Gastrocnemius medialis (tissue), 4 donors: ENCODE data around the gene ARHGAP10.

Experiments used
- POLR2A ChIP-seq, 2 donors: fragments of 450-650 bp; IDR thresholded peaks; one replicate each; pipeline ENCODE4 v1.6.1; 2017; ENCODE audit warnings: antibody characterized with exemption in 2 of 2, mild to moderate bottlenecking in 2 of 2, moderate library complexity in 2 of 2
- TF ChIP-seq, protein P1 (sequence below), 5 experiments: fragments of 450-650 bp in 3 of 5; fragments of 200-600 bp in 2 of 5; sonication (generic) in 2 of 5; IDR thresholded peaks in 4 of 5; conservative IDR thresholded peaks in 1 of 5; 1 replicate in 4 of 5; 2 replicates in 1 of 5; pipeline ENCODE4 v1.5.1; 2016 to 2019; ENCODE audit warnings: antibody characterized with exemption in 5 of 5, mild to moderate bottlenecking in 3 of 5, moderate library complexity in 3 of 5

DNA sequence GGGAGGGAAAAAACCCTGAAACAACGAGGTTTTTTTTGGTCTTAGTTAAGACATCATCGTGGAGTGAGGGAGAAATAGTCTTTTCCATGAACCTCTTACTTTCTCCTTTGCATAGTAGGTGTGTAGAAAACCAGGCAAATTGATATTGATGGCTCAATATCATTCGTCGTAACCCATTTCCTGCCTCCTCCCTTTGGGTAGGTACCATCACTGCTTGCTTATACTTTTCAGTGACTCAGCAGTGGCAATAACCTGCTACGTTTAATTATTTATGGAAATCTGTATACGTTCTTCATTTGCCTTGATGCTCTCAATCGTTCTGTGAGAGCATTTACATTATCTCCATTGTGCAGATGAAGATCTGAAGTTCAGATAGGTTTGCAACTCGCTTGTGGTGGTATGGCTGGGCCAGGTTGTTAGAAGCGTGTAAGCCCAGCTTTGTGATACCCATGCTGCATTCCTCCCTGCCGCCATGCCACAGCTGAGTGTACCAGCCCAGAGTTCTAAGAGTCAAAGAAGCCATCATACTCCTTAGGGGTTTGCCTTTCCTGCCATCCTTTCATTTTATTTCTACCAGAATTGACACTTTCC is 212.9 kb downstream of the ARHGAP10 start:
- TF ChIP-seq, protein P1, sequence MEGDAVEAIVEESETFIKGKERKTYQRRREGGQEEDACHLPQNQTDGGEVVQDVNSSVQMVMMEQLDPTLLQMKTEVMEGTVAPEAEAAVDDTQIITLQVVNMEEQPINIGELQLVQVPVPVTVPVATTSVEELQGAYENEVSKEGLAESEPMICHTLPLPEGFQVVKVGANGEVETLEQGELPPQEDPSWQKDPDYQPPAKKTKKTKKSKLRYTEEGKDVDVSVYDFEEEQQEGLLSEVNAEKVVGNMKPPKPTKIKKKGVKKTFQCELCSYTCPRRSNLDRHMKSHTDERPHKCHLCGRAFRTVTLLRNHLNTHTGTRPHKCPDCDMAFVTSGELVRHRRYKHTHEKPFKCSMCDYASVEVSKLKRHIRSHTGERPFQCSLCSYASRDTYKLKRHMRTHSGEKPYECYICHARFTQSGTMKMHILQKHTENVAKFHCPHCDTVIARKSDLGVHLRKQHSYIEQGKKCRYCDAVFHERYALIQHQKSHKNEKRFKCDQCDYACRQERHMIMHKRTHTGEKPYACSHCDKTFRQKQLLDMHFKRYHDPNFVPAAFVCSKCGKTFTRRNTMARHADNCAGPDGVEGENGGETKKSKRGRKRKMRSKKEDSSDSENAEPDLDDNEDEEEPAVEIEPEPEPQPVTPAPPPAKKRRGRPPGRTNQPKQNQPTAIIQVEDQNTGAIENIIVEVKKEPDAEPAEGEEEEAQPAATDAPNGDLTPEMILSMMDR (IDR thresholded peaks at IDR 0.05 in 4 of 5, conservative IDR thresholded peaks at IDR 0.05 in 1 of 5), result no peak
- no peak for TF ChIP-seq POLR2A (IDR thresholded peaks at IDR 0.05)
